ENCODE results near the gene SCFD2. TPM values are rescaled to one million over a fixed set of nuclear protein-coding genes. Genes with fewer than 3 reads are reported as not detected.

SCFD2 gene
- total and polyA plus RNA-seq, 2 donors = 5.0 to 12.1 TPM

GRCh38 chr4:52976523-52977230 is 389.2 kb downstream of the SCFD2 start:
- no peaks in the 10 kb centered on the region for H3K4me1 ChIP-seq (ENCODE audit: control insufficient read depth in 2 of 2, insufficient read depth in 2 of 2, low read length in 2 of 2)
- no peaks in the 10 kb centered on the region for H3K9me3 ChIP-seq (ENCODE audit: control insufficient read depth in 2 of 2, insufficient read depth in 1 of 2, low read length in 1 of 2)
- H3K4me3 ChIP-seq (ENCODE audit: low read length in 2 of 2) = no peak overlapping the region
- H3K27ac ChIP-seq (ENCODE audit: low read depth in 1 of 2, low read length in 1 of 2) = no peak overlapping the region
- WGBS = 96% methylated on average over 4 of the region's 4 CpGs
- DNase-seq (ENCODE audit: low read depth in 6 of 9, low spot score in 9 of 9) = no peak
- no peaks in the 10 kb centered on the region for H3K27me3 ChIP-seq (ENCODE audit: control insufficient read depth in 2 of 2, insufficient read depth in 1 of 2, low read length in 1 of 2)
- no peaks in the 10 kb centered on the region for H3K36me3 ChIP-seq (ENCODE audit: control insufficient read depth in 2 of 2, insufficient read depth in 2 of 2, low read length in 1 of 2)

GRCh38 chr4:52968691-52969090 is 397.2 kb downstream of the SCFD2 start:
- Histone ChIP-seq H3K36me3 (ENCODE audit: control insufficient read depth in 2 of 2, insufficient read depth in 2 of 2, low read length in 1 of 2) (no peaks in the 10 kb centered on the region), H3K27me3 (ENCODE audit: control insufficient read depth in 2 of 2, insufficient read depth in 1 of 2, low read length in 1 of 2) (no peaks in the 10 kb centered on the region), H3K9me3 (ENCODE audit: control insufficient read depth in 2 of 2, insufficient read depth in 1 of 2, low read length in 1 of 2) (peaks cover 0 to 4% of the 10 kb centered on the region in 2 donors), H3K4me1 (ENCODE audit: control insufficient read depth in 2 of 2, insufficient read depth in 2 of 2, low read length in 2 of 2) (no peaks in the 10 kb centered on the region), H3K27ac (ENCODE audit: low read depth in 1 of 2, low read length in 1 of 2) (no peak overlapping the region), H3K4me3 (ENCODE audit: low read length in 2 of 2) (no peak overlapping the region)
- DNase-seq (ENCODE audit: low read depth in 6 of 9, low spot score in 9 of 9) = no peak
- WGBS = 98% methylated on average over 3 of the region's 3 CpGs

- H3K4me1 ChIP-seq (ENCODE audit: control insufficient read depth in 2 of 2, insufficient read depth in 2 of 2, low read length in 2 of 2) = no peaks in the 10 kb centered on the region
- H3K27me3 ChIP-seq (ENCODE audit: control insufficient read depth in 2 of 2, insufficient read depth in 1 of 2, low read length in 1 of 2) = no peaks in the 10 kb centered on the region
- no peaks in the 10 kb centered on the region for H3K36me3 ChIP-seq (ENCODE audit: control insufficient read depth in 2 of 2, insufficient read depth in 2 of 2, low read length in 1 of 2)
- H3K4me3 ChIP-seq (ENCODE audit: low read length in 2 of 2) = no peak overlapping the region
- no peak for DNase-seq (ENCODE audit: low read depth in 6 of 9, low spot score in 9 of 9)
- 95% methylated on average over 5 of the region's 5 CpGs for WGBS
- no peak overlapping the region for H3K27ac ChIP-seq (ENCODE audit: low read depth in 1 of 2, low read length in 1 of 2)
- H3K9me3 ChIP-seq (ENCODE audit: control insufficient read depth in 2 of 2, insufficient read depth in 1 of 2, low read length in 1 of 2) = peaks cover 0 to 4% of the 10 kb centered on the region in 2 donors
Measured at GRCh38 chr4:52968241-52968640, 397.6 kb downstream of the SCFD2 start.

- Histone ChIP-seq H3K27ac (ENCODE audit: low read depth in 1 of 2, low read length in 1 of 2) (no peak overlapping the region), H3K9me3 (ENCODE audit: control insufficient read depth in 2 of 2, insufficient read depth in 1 of 2, low read length in 1 of 2) (peaks cover 0 to 4% of the 10 kb centered on the region in 2 donors), H3K4me1 (ENCODE audit: control insufficient read depth in 2 of 2, insufficient read depth in 2 of 2, low read length in 2 of 2) (peaks cover 2 to 8% of the 10 kb centered on the region in 2 donors), H3K36me3 (ENCODE audit: control insufficient read depth in 2 of 2, insufficient read depth in 2 of 2, low read length in 1 of 2) (no peaks in the 10 kb centered on the region), H3K27me3 (ENCODE audit: control insufficient read depth in 2 of 2, insufficient read depth in 1 of 2, low read length in 1 of 2) (no peaks in the 10 kb centered on the region), H3K4me3 (ENCODE audit: low read length in 2 of 2) (no peak overlapping the region)
- no peak for DNase-seq (ENCODE audit: low read depth in 6 of 9, low spot score in 9 of 9)
Measured at GRCh38 chr4:52966781-52967180, 399.1 kb downstream of the SCFD2 start.

- Histone ChIP-seq H3K27ac (ENCODE audit: low read depth in 1 of 2, low read length in 1 of 2) (no peak overlapping the region), H3K36me3 (ENCODE audit: control insufficient read depth in 2 of 2, insufficient read depth in 2 of 2, low read length in 1 of 2) (no peaks in the 10 kb centered on the region), H3K4me1 (ENCODE audit: control insufficient read depth in 2 of 2, insufficient read depth in 2 of 2, low read length in 2 of 2) (peaks cover 5 to 10% of the 10 kb centered on the region in 2 donors), H3K4me3 (ENCODE audit: low read length in 2 of 2) (no peak overlapping the region), H3K9me3 (ENCODE audit: control insufficient read depth in 2 of 2, insufficient read depth in 1 of 2, low read length in 1 of 2) (peaks cover 0 to 4% of the 10 kb centered on the region in 2 donors), H3K27me3 (ENCODE audit: control insufficient read depth in 2 of 2, insufficient read depth in 1 of 2, low read length in 1 of 2) (no peaks in the 10 kb centered on the region)
- DNase-seq (ENCODE audit: low read depth in 6 of 9, low spot score in 9 of 9) = no peak
- WGBS = 97% methylated on average over 5 of the region's 5 CpGs
Measured at GRCh38 chr4:52966172-52966571, 399.7 kb downstream of the SCFD2 start.

- Histone ChIP-seq H3K4me1 (ENCODE audit: control insufficient read depth in 2 of 2, insufficient read depth in 2 of 2, low read length in 2 of 2) (peaks cover 5 to 10% of the 10 kb centered on the region in 2 donors), H3K27ac (ENCODE audit: low read depth in 1 of 2, low read length in 1 of 2) (no peak overlapping the region), H3K9me3 (ENCODE audit: control insufficient read depth in 2 of 2, insufficient read depth in 1 of 2, low read length in 1 of 2) (no peaks in the 10 kb centered on the region), H3K4me3 (ENCODE audit: low read length in 2 of 2) (no peak overlapping the region), H3K36me3 (ENCODE audit: control insufficient read depth in 2 of 2, insufficient read depth in 2 of 2, low read length in 1 of 2) (no peaks in the 10 kb centered on the region), H3K27me3 (ENCODE audit: control insufficient read depth in 2 of 2, insufficient read depth in 1 of 2, low read length in 1 of 2) (no peaks in the 10 kb centered on the region)
- 98% methylated on average over 4 of the region's 4 CpGs for WGBS
- DNase-seq (ENCODE audit: low read depth in 6 of 9, low spot score in 9 of 9) = no peak
Measured at GRCh38 chr4:52964561-52965101, 401.2 kb downstream of the SCFD2 start.

- DNase-seq (ENCODE audit: low read depth in 6 of 9, low spot score in 9 of 9) = no peak
- no peaks in the 10 kb centered on the region for H3K27me3 ChIP-seq (ENCODE audit: control insufficient read depth in 2 of 2, insufficient read depth in 1 of 2, low read length in 1 of 2)
- H3K36me3 ChIP-seq (ENCODE audit: control insufficient read depth in 2 of 2, insufficient read depth in 2 of 2, low read length in 1 of 2) = no peaks in the 10 kb centered on the region
- peaks cover 5 to 10% of the 10 kb centered on the region in 2 donors for H3K4me1 ChIP-seq (ENCODE audit: control insufficient read depth in 2 of 2, insufficient read depth in 2 of 2, low read length in 2 of 2)
- no peaks in the 10 kb centered on the region for H3K9me3 ChIP-seq (ENCODE audit: control insufficient read depth in 2 of 2, insufficient read depth in 1 of 2, low read length in 1 of 2)
- no peak overlapping the region for H3K4me3 ChIP-seq (ENCODE audit: low read length in 2 of 2)
- no peak overlapping the region for H3K27ac ChIP-seq (ENCODE audit: low read depth in 1 of 2, low read length in 1 of 2)
Measured at GRCh38 chr4:52964011-52964410, 401.9 kb downstream of the SCFD2 start.

GRCh38 chr4:52962721-52963120 is 403.1 kb downstream of the SCFD2 start:
- no peaks in the 10 kb centered on the region for H3K27me3 ChIP-seq (ENCODE audit: control insufficient read depth in 2 of 2, insufficient read depth in 1 of 2, low read length in 1 of 2)
- no peak overlapping the region for H3K4me3 ChIP-seq (ENCODE audit: low read length in 2 of 2)
- no peaks in the 10 kb centered on the region for H3K36me3 ChIP-seq (ENCODE audit: control insufficient read depth in 2 of 2, insufficient read depth in 2 of 2, low read length in 1 of 2)
- H3K4me1 ChIP-seq (ENCODE audit: control insufficient read depth in 2 of 2, insufficient read depth in 2 of 2, low read length in 2 of 2) = peaks cover 5 to 15% of the 10 kb centered on the region in 2 donors
- no peaks in the 10 kb centered on the region for H3K9me3 ChIP-seq (ENCODE audit: control insufficient read depth in 2 of 2, insufficient read depth in 1 of 2, low read length in 1 of 2)
- WGBS = 95% methylated on average over 3 of the region's 3 CpGs
- peak overlapping the region in 1 of 2 donors; percentile 46 for H3K27ac ChIP-seq (ENCODE audit: low read depth in 1 of 2, low read length in 1 of 2)
- DNase-seq (ENCODE audit: low read depth in 6 of 9, low spot score in 9 of 9) = no peak

GRCh38 chr4:52961666-52962412 is 404.0 kb downstream of the SCFD2 start:
- peak overlapping the region in 1 of 2 donors; percentile 46 for H3K27ac ChIP-seq (ENCODE audit: low read depth in 1 of 2, low read length in 1 of 2)
- H3K4me1 ChIP-seq (ENCODE audit: control insufficient read depth in 2 of 2, insufficient read depth in 2 of 2, low read length in 2 of 2) = peaks cover 14 to 23% of the 10 kb centered on the region in 2 donors
- no peaks in the 10 kb centered on the region for H3K36me3 ChIP-seq (ENCODE audit: control insufficient read depth in 2 of 2, insufficient read depth in 2 of 2, low read length in 1 of 2)
- WGBS = 97% methylated on average over 3 of the region's 3 CpGs
- peak in 2 of 9 donors; percentile 25 to 42 for DNase-seq (ENCODE audit: low read depth in 6 of 9, low spot score in 9 of 9)
- H3K27me3 ChIP-seq (ENCODE audit: control insufficient read depth in 2 of 2, insufficient read depth in 1 of 2, low read length in 1 of 2) = no peaks in the 10 kb centered on the region
- H3K9me3 ChIP-seq (ENCODE audit: control insufficient read depth in 2 of 2, insufficient read depth in 1 of 2, low read length in 1 of 2) = no peaks in the 10 kb centered on the region
- H3K4me3 ChIP-seq (ENCODE audit: low read length in 2 of 2) = no peak overlapping the region
